ENCODE results near the gene HOXC10.

The HOXC10 gene

GRCh38 chr12:54004063-54004840 lies 19.3 kb downstream of the HOXC10 start:
- DNase-seq, result no peak

GRCh38 chr12:54004841-54005530 lies 20.0 kb downstream of the HOXC10 start:
- no peak for DNase-seq

GRCh38 chr12:54005531-54005852 lies 20.5 kb downstream of the HOXC10 start:
- DNase-seq, result no peak

- peak in 1 of 2 experiments; percentile 25 for DNase-seq
Observed at GRCh38 chr12:54005853-54006558, 21.1 kb downstream of the HOXC10 start.

GRCh38 chr12:54006559-54007220 lies 21.7 kb downstream of the HOXC10 start:
- no peak for DNase-seq

GRCh38 chr12:54007538-54008259 lies 22.8 kb downstream of the HOXC10 start:
- no peak for DNase-seq

- no peak for DNase-seq
Observed at GRCh38 chr12:54008260-54008552, 23.3 kb downstream of the HOXC10 start.

GRCh38 chr12:54009171-54010052 lies 24.5 kb downstream of the HOXC10 start:
- DNase-seq, result no peak

GRCh38 chr12:54010053-54010971 lies 25.4 kb downstream of the HOXC10 start:
- DNase-seq, result no peak

- no peak for DNase-seq
Observed at GRCh38 chr12:54010972-54011664, 26.2 kb downstream of the HOXC10 start.

GRCh38 chr12:54011665-54012532 lies 27.0 kb downstream of the HOXC10 start:
- no peak for DNase-seq

- no peak for DNase-seq
Observed at GRCh38 chr12:54012631-54013409, 27.9 kb downstream of the HOXC10 start.

GRCh38 chr12:54014377-54015017 lies 29.6 kb downstream of the HOXC10 start:
- DNase-seq, result no peak

- DNase-seq, result no peak
Observed at GRCh38 chr12:54015018-54015931, 30.3 kb downstream of the HOXC10 start.

- no peak for DNase-seq
Observed at GRCh38 chr12:54016051-54016450, 31.1 kb downstream of the HOXC10 start.

- DNase-seq, result no peak
Observed at GRCh38 chr12:54016478-54016964, 31.6 kb downstream of the HOXC10 start.
